Bronchial epithelial cell (primary cell): ENCODE data around the gene GALNT15. TPM values are rescaled to one million over a fixed set of nuclear protein-coding genes. Genes with fewer than 3 reads are reported as not detected.

Source experiments
- DNase-seq: peaks from one replicate; pipeline ENCODE4 v3.0.0-alpha.2; 2010; ENCODE audit warnings: low read depth
- FAIRE-seq: peaks from 2 replicates; lab custom pipeline; 2011; peaks lifted over from hg19 to GRCh38; lab: Jason Lieb, UNC
- H3K27me3 ChIP-seq: 2 replicates; pipeline ENCODE4 v1.5.1; 2011; ENCODE audit warnings: low read length; ENCODE audit not compliant: control insufficient read depth, insufficient read depth
- H3K36me3 ChIP-seq: 2 replicates; pipeline ENCODE4 v1.5.1; 2011; ENCODE audit warnings: low read length; ENCODE audit not compliant: control insufficient read depth, insufficient read depth
- H3K4me3 ChIP-seq: 2 replicates; pipeline ENCODE4 v1.5.1; 2011; ENCODE audit warnings: mild to moderate bottlenecking, low read depth, low read length, control low read depth
- total RNA-seq: library from RNA; depleted of rRNA; stranded (reverse); fragments of >200 nt; gene quantifications from 2 replicates; pipeline ENCODE4 v1.2.1, GENCODE V29; 2014
- TF ChIP-seq, protein P1 (sequence below): IDR thresholded peaks from 2 replicates; pipeline ENCODE4 v1.5.1; 2011; ENCODE audit warnings: mild to moderate bottlenecking, moderate library complexity, low read length, control low read depth, inconsistent platforms; ENCODE audit not compliant: insufficient read depth, severe bottlenecking

Gene GALNT15
- total RNA-seq, 1 donor from 2014 or later: 0.53 TPM

DNA sequence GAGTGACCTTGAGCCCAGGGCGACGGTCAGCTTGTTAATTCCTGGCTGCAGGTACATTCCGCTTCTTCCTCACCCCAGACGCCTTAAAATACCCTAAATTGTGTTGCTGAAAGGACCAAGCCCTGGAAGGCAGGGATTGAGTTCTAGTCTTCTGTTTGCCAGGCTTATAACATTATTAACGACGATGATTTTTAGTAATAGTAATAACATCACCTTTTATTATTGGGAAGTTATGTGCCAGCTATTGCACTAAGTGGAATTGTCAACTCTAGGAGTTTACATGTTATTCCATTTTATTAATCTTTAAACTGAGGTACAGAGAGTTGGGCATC, 90.9 kb downstream of the GALNT15 start:
- TF ChIP-seq, protein P1, sequence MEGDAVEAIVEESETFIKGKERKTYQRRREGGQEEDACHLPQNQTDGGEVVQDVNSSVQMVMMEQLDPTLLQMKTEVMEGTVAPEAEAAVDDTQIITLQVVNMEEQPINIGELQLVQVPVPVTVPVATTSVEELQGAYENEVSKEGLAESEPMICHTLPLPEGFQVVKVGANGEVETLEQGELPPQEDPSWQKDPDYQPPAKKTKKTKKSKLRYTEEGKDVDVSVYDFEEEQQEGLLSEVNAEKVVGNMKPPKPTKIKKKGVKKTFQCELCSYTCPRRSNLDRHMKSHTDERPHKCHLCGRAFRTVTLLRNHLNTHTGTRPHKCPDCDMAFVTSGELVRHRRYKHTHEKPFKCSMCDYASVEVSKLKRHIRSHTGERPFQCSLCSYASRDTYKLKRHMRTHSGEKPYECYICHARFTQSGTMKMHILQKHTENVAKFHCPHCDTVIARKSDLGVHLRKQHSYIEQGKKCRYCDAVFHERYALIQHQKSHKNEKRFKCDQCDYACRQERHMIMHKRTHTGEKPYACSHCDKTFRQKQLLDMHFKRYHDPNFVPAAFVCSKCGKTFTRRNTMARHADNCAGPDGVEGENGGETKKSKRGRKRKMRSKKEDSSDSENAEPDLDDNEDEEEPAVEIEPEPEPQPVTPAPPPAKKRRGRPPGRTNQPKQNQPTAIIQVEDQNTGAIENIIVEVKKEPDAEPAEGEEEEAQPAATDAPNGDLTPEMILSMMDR: no peak
- Histone ChIP-seq H3K27me3 (no peaks in the 10 kb centered on the region), H3K36me3 (no peaks in the 10 kb centered on the region), H3K4me3 (peak overlapping the region; percentile 93)
- DNase-seq (no peak), FAIRE-seq (no peak)

DNA sequence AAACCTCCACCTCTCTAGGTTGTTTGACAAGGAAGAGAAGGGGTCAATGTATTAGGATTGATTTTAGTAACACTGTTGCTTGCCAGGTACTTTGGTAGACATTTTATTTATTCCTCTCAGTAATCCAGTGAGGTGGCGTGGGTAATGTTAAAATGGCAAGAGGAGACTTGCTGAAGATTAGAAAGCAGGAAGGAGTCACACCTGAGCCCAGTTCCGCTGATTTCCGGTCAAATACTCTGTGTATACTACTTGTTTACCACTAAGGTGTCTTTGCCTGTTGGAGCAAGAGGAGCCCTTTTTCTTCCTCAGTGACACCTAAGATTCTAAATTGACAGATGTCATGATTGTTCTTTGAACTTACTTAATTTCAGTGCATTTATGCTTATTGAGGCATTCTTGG, 92.2 kb downstream of the GALNT15 start:
- Histone ChIP-seq H3K36me3 (peaks cover 1% of the 10 kb centered on the region), H3K4me3 (peak overlapping the region; percentile 3), H3K27me3 (no peaks in the 10 kb centered on the region)
- FAIRE-seq (no peak), DNase-seq (peak; percentile 78)
- TF ChIP-seq, protein P1: no peak

DNA sequence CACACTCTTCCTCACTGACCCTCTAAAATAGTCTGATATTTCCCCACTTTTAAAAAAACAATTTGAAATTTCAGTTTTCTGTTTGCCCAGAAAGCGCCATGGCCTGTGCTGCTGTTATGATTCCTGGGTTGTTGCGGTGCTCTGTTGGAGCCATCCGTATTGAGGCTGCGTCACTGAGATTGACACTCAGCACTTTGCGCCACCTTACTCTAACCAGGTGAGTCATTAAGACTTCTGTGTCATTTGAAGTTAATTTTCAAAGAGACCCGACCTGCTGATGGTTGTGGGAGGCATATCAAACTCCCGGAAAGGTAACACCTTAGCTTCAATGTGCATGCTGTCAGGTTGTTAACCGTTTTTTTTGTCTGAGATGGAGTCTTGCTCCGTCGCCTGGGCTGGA, 96.4 kb downstream of the GALNT15 start:
- Histone ChIP-seq H3K36me3 (peaks cover 4% of the 10 kb centered on the region), H3K27me3 (no peaks in the 10 kb centered on the region), H3K4me3 (no peak overlapping the region)
- TF ChIP-seq, protein P1: no peak
- no peak for FAIRE-seq
- no peak for DNase-seq

DNA sequence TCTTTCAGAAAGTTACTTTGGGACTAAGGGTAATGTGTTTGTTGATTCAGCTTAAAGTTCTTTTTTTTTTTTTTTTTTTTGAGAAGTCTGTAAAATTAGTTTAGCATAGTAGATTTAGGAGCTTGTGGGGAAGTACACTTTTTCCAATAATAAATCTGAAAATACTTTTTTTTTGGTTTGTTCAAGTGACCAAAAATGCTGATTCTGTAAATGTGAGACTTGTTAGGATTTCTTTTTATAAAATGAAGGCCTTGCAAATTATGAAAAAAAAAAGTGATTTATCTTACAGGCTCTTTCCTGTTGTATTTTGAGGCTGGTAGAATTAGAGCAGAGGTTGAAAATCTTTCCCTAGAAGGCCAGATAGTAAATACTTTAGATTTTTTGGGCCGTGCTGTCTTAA, 98.1 kb downstream of the GALNT15 start:
- Histone ChIP-seq H3K4me3 (no peak overlapping the region), H3K27me3 (no peaks in the 10 kb centered on the region), H3K36me3 (peaks cover 4% of the 10 kb centered on the region)
- no peak for DNase-seq
- TF ChIP-seq, protein P1: no peak
- no peak for FAIRE-seq

DNA sequence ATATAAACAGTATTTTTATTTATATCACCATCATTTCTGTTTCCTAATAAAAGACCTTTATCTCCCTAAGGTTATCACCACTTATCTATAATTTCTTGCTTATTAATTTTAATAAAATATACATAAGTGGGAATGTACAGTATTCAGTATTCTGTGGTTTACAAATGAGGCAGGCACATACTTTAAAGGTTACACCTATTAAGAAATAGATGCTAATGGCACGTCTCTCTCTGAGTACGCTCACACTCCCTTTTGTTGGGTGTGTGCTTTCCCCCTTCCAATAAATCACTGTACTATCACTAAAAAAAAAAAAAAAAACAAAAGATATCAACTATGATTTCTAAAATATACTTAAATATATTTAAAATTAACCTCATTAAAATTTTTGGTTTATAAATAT, 99.4 kb downstream of the GALNT15 start:
- Histone ChIP-seq H3K4me3 (no peak overlapping the region), H3K36me3 (peaks cover 7% of the 10 kb centered on the region), H3K27me3 (no peaks in the 10 kb centered on the region)
- DNase-seq (no peak), FAIRE-seq (no peak)
- TF ChIP-seq, protein P1: no peak

DNA sequence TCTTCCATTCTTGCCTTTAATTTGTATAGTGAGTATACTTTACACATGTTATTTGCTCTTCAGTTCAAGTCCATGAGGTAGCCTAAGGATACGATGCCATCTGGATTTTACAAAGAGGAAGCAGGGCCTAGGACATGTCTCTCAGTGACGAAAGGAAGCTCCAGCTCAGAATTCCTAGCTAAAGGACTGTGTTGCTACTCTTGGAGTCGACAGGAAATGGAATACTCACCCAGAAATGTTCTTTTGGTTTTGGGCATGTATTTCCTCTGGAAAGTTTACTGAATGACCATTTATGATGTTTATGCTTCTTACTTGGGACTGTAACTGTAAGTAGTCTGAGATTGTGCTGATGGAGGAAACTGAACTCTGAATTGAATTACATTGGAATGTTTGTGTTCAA, 103.0 kb downstream of the GALNT15 start:
- DNase-seq (no peak), FAIRE-seq (no peak)
- Histone ChIP-seq H3K4me3 (no peak overlapping the region), H3K27me3 (no peaks in the 10 kb centered on the region), H3K36me3 (peaks cover 4% of the 10 kb centered on the region)
- TF ChIP-seq, protein P1: no peak
